Measurements from ENCODE around the gene RAD51B.

Gene RAD51B

GRCh38 chr14:68492381-68493151 is 673.0 kb downstream of the RAD51B start:
- Histone ChIP-seq H3K27ac (ENCODE audit: poor library complexity, severe bottlenecking) (no peak overlapping the region), H3K4me1 (ENCODE audit: insufficient read depth, poor library complexity, severe bottlenecking) (peaks cover 19% of the 10 kb centered on the region), H3K27me3 (ENCODE audit: insufficient read depth, poor library complexity, severe bottlenecking) (no peaks in the 10 kb centered on the region), H3K9me3 (ENCODE audit: severe bottlenecking) (no peaks in the 10 kb centered on the region), H3K36me3 (ENCODE audit: low read depth) (no peaks in the 10 kb centered on the region), H3K4me3 (ENCODE audit: severe bottlenecking) (no peak overlapping the region)
- no peak for ATAC-seq (ENCODE audit: low read depth)
- no peak for TF ChIP-seq CTCF (IDR thresholded peaks at IDR 0.05; ENCODE audit: poor library complexity, severe bottlenecking)
- DNase-seq (ENCODE audit: low spot score): no peak

- DNase-seq (ENCODE audit: low spot score) (no peak), ATAC-seq (ENCODE audit: low read depth) (no peak)
- H3K36me3 ChIP-seq (ENCODE audit: low read depth): no peaks in the 10 kb centered on the region
- no peak overlapping the region for H3K4me3 ChIP-seq (ENCODE audit: severe bottlenecking)
- H3K27ac ChIP-seq (ENCODE audit: poor library complexity, severe bottlenecking): peak overlapping the region; percentile 63
- TF ChIP-seq CTCF (IDR thresholded peaks at IDR 0.05; ENCODE audit: poor library complexity, severe bottlenecking): no peak
- H3K9me3 ChIP-seq (ENCODE audit: severe bottlenecking): no peaks in the 10 kb centered on the region
- peaks cover 15% of the 10 kb centered on the region for H3K4me1 ChIP-seq (ENCODE audit: insufficient read depth, poor library complexity, severe bottlenecking)
- no peaks in the 10 kb centered on the region for H3K27me3 ChIP-seq (ENCODE audit: insufficient read depth, poor library complexity, severe bottlenecking)
Observed at GRCh38 chr14:68493152-68493911, 673.8 kb downstream of the RAD51B start.

GRCh38 chr14:68495101-68496039 is 675.8 kb downstream of the RAD51B start:
- DNase-seq (ENCODE audit: low spot score): peak; percentile 80
- peak; percentile 97 for ATAC-seq (ENCODE audit: low read depth)
- Histone ChIP-seq H3K27me3 (ENCODE audit: insufficient read depth, poor library complexity, severe bottlenecking) (no peaks in the 10 kb centered on the region), H3K4me1 (ENCODE audit: insufficient read depth, poor library complexity, severe bottlenecking) (peaks cover 15% of the 10 kb centered on the region), H3K4me3 (ENCODE audit: severe bottlenecking) (no peak overlapping the region), H3K9me3 (ENCODE audit: severe bottlenecking) (no peaks in the 10 kb centered on the region), H3K27ac (ENCODE audit: poor library complexity, severe bottlenecking) (peak overlapping the region; percentile 63), H3K36me3 (ENCODE audit: low read depth) (no peaks in the 10 kb centered on the region)
- TF ChIP-seq CTCF (IDR thresholded peaks at IDR 0.05; ENCODE audit: poor library complexity, severe bottlenecking): no peak

- ATAC-seq (ENCODE audit: low read depth): no peak
- H3K27me3 ChIP-seq (ENCODE audit: insufficient read depth, poor library complexity, severe bottlenecking): no peaks in the 10 kb centered on the region
- no peaks in the 10 kb centered on the region for H3K9me3 ChIP-seq (ENCODE audit: severe bottlenecking)
- H3K27ac ChIP-seq (ENCODE audit: poor library complexity, severe bottlenecking): no peak overlapping the region
- H3K4me3 ChIP-seq (ENCODE audit: severe bottlenecking): no peak overlapping the region
- DNase-seq (ENCODE audit: low spot score): no peak
- TF ChIP-seq CTCF (IDR thresholded peaks at IDR 0.05; ENCODE audit: poor library complexity, severe bottlenecking): no peak
- H3K4me1 ChIP-seq (ENCODE audit: insufficient read depth, poor library complexity, severe bottlenecking): peaks cover 15% of the 10 kb centered on the region
- no peaks in the 10 kb centered on the region for H3K36me3 ChIP-seq (ENCODE audit: low read depth)
Observed at GRCh38 chr14:68497011-68497410, 677.4 kb downstream of the RAD51B start.

All from RWPE2 (cell line).